HepG2 (cell line): Measurements from ENCODE around the gene ANKRD40. TPM values are rescaled to one million over a fixed set of nuclear protein-coding genes. Genes with fewer than 3 reads are reported as not detected.

Experiments
- DNMT1 ChIP-seq: sonication (generic); formaldehyde crosslinking; IDR thresholded peaks from 2 replicates; pipeline ENCODE4 v1.5.1; 2020; ENCODE audit warnings: mild to moderate bottlenecking, missing genetic modification reagents
- FOSL2 ChIP-seq: sonication (generic); formaldehyde crosslinking; IDR thresholded peaks from 2 replicates; pipeline ENCODE4 v1.4.0; 2020; ENCODE audit warnings: missing genetic modification reagents
- HDAC2 ChIP-seq: sonication (generic); formaldehyde crosslinking; IDR thresholded peaks from 2 replicates; pipeline ENCODE4 v1.4.0; 2020; ENCODE audit warnings: missing genetic modification reagents
- KLF12 ChIP-seq: sonication (generic); formaldehyde crosslinking; IDR thresholded peaks from 2 replicates; pipeline ENCODE4 v1.4.0; 2020; ENCODE audit warnings: missing genetic modification reagents, borderline replicate concordance
- KLF9 ChIP-seq: IDR thresholded peaks from 2 replicates; pipeline ENCODE4 v1.6.1; 2016; ENCODE audit warnings: low read depth
- NBN ChIP-seq: fragments of 450-650 bp; conservative IDR thresholded peaks from 2 replicates; pipeline ENCODE4 v1.6.1; 2017
- RBM22 ChIP-seq: fragments of 200-400 bp; formaldehyde crosslinking; optimal IDR thresholded peaks from 2 replicates; pipeline ENCODE3; 2017; ENCODE audit warnings: mild to moderate bottlenecking, low read length, moderate library complexity
- SALL1 ChIP-seq: sonication (generic); formaldehyde crosslinking; IDR thresholded peaks from 2 replicates; pipeline ENCODE4 v1.8.0; 2022; ENCODE audit warnings: mild to moderate bottlenecking, missing genetic modification reagents
- SNAI1 ChIP-seq: sonication (generic); formaldehyde crosslinking; IDR thresholded peaks from 2 replicates; pipeline ENCODE4 v1.5.0; 2020; ENCODE audit warnings: mild to moderate bottlenecking, missing genetic modification reagents, borderline replicate concordance
- ZFP36 ChIP-seq: fragments of 150-350 bp; IDR thresholded peaks from 2 replicates; pipeline ENCODE4 v1.6.1; 2018; ENCODE audit warnings: borderline replicate concordance, low read length, low read depth; ENCODE audit not compliant: partially characterized antibody
- ZFP41 ChIP-seq: sonication (generic); formaldehyde crosslinking; IDR thresholded peaks from 2 replicates; pipeline ENCODE4 v1.4.0; 2020; ENCODE audit warnings: mild to moderate bottlenecking, missing genetic modification reagents, borderline replicate concordance
- ZNF136 ChIP-seq: sonication (generic); formaldehyde crosslinking; IDR thresholded peaks from 2 replicates; pipeline ENCODE4 v1.8.1; 2022; ENCODE audit warnings: low read depth, mild to moderate bottlenecking, moderate library complexity, missing genetic modification reagents
- ZNF331 ChIP-seq: sonication (generic); formaldehyde crosslinking; IDR thresholded peaks from 2 replicates; pipeline ENCODE4 v1.4.0; 2020; ENCODE audit warnings: missing genetic modification reagents
- ZNF367 ChIP-seq: sonication (generic); formaldehyde crosslinking; IDR thresholded peaks from 2 replicates; pipeline ENCODE4 v1.4.0; 2020; ENCODE audit warnings: missing genetic modification reagents, borderline replicate concordance
- ZNF564 ChIP-seq: sonication (generic); formaldehyde crosslinking; IDR thresholded peaks from 2 replicates; pipeline ENCODE4 v1.8.1; 2023; ENCODE audit warnings: mild to moderate bottlenecking, missing genetic modification reagents
- ZNF619 ChIP-seq: sonication (generic); formaldehyde crosslinking; IDR thresholded peaks from 2 replicates; pipeline ENCODE4 v1.4.0; 2020; ENCODE audit warnings: mild to moderate bottlenecking, missing genetic modification reagents
- ZNF773 ChIP-seq: sonication (generic); formaldehyde crosslinking; IDR thresholded peaks from 2 replicates; pipeline ENCODE4 v1.4.0; 2020; ENCODE audit warnings: missing genetic modification reagents, borderline replicate concordance
- ZNF883 ChIP-seq: sonication (generic); formaldehyde crosslinking; IDR thresholded peaks from 2 replicates; pipeline ENCODE4 v1.5.1; 2020; ENCODE audit warnings: mild to moderate bottlenecking, missing genetic modification reagents; ENCODE audit errors: not compliant biosample characterization
- ZNF891 ChIP-seq: sonication (generic); formaldehyde crosslinking; IDR thresholded peaks from 2 replicates; pipeline ENCODE4 v1.5.0; 2020; ENCODE audit warnings: mild to moderate bottlenecking, missing genetic modification reagents
- polyA plus RNA-seq, 8 experiments: library from polyadenylated mRNA; depleted of rRNA in 3 of 8; stranded (reverse) in 7 of 8; unstranded in 1 of 8; fragments of >200 nt; fragmentation: Illumina TruSeq in 4 of 8; extraction: Trizol in 4 of 8; gene quantifications; 2 replicates each; pipeline versions ENCODE4 v1.2.1 to v1.2.3, GENCODE V29; 2011 to 2016; ENCODE audit warnings: low read depth in 4 of 8, missing spikeins in 1 of 8, mixed read lengths in 1 of 8; ENCODE audit not compliant: insufficient read depth in 1 of 8
- total RNA-seq, 5 experiments: library from RNA; depleted of rRNA; stranded (reverse); fragments of >200 nt; fragmentation: Illumina TruSeq; extraction: Trizol; gene quantifications; 2 replicates each; pipeline ENCODE4 v1.2.3, GENCODE V29; 2016; ENCODE audit warnings: low read depth in 1 of 5
- TF ChIP-seq, protein P1 (sequence below): sonication (generic); formaldehyde crosslinking; IDR thresholded peaks from 2 replicates; pipeline ENCODE4 v1.4.0; 2020; ENCODE audit warnings: missing genetic modification reagents
- TF ChIP-seq, protein P2 (sequence below): sonication (generic); formaldehyde crosslinking; IDR thresholded peaks from 2 replicates; pipeline ENCODE4 v1.9.0; 2022; ENCODE audit warnings: missing genetic modification reagents, mild to moderate bottlenecking, borderline replicate concordance
- TF ChIP-seq, protein P3 (sequence below): sonication (generic); formaldehyde crosslinking; IDR thresholded peaks from 2 replicates; pipeline ENCODE4 v1.4.0; 2020; ENCODE audit warnings: mild to moderate bottlenecking, low read depth, missing genetic modification reagents
- TF ChIP-seq, protein P4 (sequence below): sonication (generic); formaldehyde crosslinking; IDR thresholded peaks from 2 replicates; pipeline ENCODE4 v1.9.0; 2021; ENCODE audit warnings: missing genetic modification reagents, borderline replicate concordance

ANKRD40 gene
- total and polyA plus RNA-seq, 2 of the 13 experiments (the other 11 are each of a cell fraction or from before 2014, with no cell fraction given), result 35.0 to 46.4 TPM

DNA sequence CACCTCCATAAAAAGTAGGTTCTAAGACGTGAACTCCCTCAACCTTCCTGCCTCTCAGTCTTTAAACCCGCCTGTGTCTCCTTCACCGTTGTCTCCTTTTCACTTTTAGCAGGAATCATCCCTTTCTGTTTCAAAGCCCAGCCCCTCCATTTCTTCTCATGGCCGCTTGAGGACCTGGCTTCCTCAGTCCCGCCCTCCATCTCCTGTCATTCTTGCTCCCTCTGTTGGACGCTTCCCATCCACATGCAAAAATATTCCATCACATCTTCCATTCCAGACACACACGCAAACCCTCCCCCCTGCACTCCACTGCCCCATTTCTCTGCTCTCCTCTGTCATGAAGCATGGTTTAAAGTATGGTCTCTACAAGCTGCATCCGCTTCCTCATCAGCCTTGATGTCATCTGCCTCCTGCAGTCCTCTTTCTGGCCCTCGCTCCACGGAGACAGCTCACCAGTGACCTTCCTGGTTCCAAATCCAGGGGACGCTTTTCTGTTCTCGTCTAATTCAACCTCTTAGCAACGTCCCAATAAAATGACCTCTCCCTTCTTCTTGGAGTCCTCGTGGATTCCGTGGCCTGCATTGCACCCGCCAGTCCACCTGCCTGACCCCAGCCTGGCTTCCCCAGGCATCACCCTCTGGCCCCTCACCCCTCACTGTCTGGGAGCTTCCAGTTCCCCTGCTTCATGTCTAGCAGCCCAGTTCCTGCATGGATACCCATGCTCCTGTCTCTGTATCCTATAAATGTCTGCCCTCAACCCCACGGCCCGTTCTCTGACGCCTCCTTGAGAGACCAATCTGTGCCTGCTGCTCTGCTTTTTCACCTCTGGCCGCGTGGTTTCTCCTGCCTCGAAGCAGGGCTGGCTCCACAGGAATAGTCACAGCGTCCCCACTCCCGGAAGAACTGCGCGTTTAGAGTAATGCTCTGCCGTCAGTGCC, 26.2 kb downstream of the ANKRD40 start (continued):
- TF ChIP-seq, protein P1, sequence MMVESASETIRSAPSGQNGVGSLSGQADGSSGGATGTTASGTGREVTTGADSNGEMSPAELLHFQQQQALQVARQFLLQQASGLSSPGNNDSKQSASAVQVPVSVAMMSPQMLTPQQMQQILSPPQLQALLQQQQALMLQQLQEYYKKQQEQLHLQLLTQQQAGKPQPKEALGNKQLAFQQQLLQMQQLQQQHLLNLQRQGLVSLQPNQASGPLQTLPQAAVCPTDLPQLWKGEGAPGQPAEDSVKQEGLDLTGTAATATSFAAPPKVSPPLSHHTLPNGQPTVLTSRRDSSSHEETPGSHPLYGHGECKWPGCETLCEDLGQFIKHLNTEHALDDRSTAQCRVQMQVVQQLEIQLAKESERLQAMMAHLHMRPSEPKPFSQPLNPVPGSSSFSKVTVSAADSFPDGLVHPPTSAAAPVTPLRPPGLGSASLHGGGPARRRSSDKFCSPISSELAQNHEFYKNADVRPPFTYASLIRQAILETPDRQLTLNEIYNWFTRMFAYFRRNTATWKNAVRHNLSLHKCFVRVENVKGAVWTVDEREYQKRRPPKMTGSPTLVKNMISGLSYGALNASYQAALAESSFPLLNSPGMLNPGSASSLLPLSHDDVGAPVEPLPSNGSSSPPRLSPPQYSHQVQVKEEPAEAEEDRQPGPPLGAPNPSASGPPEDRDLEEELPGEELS (CRISPR knock-in tag), result peak; percentile 39; the same call in 1 of the 2 replicates
- TF ChIP-seq DNMT1 (CRISPR knock-in tag) (no peak), ZNF564 (no peak), ZNF331 (CRISPR knock-in tag) (0 out of 2 replicates have a peak, but pooled peaks have one; percentile 33), ZFP36 (no peak), SNAI1 (CRISPR knock-in tag) (no peak), ZNF773 (CRISPR knock-in tag) (no peak), KLF9 (CRISPR knock-in tag) (no peak), NBN (no peak), ZNF619 (CRISPR knock-in tag) (no peak), HDAC2 (CRISPR knock-in tag) (no peak; the same call in 1 of the 2 replicates), ZNF891 (CRISPR knock-in tag) (no peak), FOSL2 (CRISPR knock-in tag) (peak; percentile 29; the same call in 1 of the 2 replicates), ZNF883 (no peak), ZNF136 (CRISPR knock-in tag) (no peak), SALL1 (CRISPR knock-in tag) (no peak; the same call in 1 of the 2 replicates), KLF12 (CRISPR knock-in tag) (no peak), RBM22 (no peak), ZNF367 (no peak), ZFP41 (CRISPR knock-in tag) (no peak)
- TF ChIP-seq, protein P2, sequence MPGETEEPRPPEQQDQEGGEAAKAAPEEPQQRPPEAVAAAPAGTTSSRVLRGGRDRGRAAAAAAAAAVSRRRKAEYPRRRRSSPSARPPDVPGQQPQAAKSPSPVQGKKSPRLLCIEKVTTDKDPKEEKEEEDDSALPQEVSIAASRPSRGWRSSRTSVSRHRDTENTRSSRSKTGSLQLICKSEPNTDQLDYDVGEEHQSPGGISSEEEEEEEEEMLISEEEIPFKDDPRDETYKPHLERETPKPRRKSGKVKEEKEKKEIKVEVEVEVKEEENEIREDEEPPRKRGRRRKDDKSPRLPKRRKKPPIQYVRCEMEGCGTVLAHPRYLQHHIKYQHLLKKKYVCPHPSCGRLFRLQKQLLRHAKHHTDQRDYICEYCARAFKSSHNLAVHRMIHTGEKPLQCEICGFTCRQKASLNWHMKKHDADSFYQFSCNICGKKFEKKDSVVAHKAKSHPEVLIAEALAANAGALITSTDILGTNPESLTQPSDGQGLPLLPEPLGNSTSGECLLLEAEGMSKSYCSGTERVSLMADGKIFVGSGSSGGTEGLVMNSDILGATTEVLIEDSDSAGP (CRISPR knock-in tag), result 0 out of 2 replicates have a peak, but pooled peaks have one; percentile 26
- TF ChIP-seq, protein P3, sequence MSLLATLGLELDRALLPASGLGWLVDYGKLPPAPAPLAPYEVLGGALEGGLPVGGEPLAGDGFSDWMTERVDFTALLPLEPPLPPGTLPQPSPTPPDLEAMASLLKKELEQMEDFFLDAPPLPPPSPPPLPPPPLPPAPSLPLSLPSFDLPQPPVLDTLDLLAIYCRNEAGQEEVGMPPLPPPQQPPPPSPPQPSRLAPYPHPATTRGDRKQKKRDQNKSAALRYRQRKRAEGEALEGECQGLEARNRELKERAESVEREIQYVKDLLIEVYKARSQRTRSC (CRISPR knock-in tag), result no peak
- TF ChIP-seq, protein P4, sequence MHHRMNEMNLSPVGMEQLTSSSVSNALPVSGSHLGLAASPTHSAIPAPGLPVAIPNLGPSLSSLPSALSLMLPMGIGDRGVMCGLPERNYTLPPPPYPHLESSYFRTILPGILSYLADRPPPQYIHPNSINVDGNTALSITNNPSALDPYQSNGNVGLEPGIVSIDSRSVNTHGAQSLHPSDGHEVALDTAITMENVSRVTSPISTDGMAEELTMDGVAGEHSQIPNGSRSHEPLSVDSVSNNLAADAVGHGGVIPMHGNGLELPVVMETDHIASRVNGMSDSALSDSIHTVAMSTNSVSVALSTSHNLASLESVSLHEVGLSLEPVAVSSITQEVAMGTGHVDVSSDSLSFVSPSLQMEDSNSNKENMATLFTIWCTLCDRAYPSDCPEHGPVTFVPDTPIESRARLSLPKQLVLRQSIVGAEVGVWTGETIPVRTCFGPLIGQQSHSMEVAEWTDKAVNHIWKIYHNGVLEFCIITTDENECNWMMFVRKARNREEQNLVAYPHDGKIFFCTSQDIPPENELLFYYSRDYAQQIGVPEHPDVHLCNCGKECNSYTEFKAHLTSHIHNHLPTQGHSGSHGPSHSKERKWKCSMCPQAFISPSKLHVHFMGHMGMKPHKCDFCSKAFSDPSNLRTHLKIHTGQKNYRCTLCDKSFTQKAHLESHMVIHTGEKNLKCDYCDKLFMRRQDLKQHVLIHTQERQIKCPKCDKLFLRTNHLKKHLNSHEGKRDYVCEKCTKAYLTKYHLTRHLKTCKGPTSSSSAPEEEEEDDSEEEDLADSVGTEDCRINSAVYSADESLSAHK, result no peak
